B cell (primary cell): ENCODE results near the gene ABCA7.

Experiments
- EZH2 ChIP-seq: IDR thresholded peaks from 2 replicates; pipeline ENCODE4 v1.6.1; 2012; ENCODE audit warnings: borderline replicate concordance, low read depth, mild to moderate bottlenecking, moderate library complexity, low read length; ENCODE audit not compliant: insufficient read depth, poor library complexity, severe bottlenecking
- TF ChIP-seq, protein P1 (sequence below): fragments of 200-600 bp; IDR thresholded peaks from one replicate; pipeline ENCODE4 v1.8.0; 2022; ENCODE audit warnings: antibody characterized with exemption, mild to moderate bottlenecking

DNA sequence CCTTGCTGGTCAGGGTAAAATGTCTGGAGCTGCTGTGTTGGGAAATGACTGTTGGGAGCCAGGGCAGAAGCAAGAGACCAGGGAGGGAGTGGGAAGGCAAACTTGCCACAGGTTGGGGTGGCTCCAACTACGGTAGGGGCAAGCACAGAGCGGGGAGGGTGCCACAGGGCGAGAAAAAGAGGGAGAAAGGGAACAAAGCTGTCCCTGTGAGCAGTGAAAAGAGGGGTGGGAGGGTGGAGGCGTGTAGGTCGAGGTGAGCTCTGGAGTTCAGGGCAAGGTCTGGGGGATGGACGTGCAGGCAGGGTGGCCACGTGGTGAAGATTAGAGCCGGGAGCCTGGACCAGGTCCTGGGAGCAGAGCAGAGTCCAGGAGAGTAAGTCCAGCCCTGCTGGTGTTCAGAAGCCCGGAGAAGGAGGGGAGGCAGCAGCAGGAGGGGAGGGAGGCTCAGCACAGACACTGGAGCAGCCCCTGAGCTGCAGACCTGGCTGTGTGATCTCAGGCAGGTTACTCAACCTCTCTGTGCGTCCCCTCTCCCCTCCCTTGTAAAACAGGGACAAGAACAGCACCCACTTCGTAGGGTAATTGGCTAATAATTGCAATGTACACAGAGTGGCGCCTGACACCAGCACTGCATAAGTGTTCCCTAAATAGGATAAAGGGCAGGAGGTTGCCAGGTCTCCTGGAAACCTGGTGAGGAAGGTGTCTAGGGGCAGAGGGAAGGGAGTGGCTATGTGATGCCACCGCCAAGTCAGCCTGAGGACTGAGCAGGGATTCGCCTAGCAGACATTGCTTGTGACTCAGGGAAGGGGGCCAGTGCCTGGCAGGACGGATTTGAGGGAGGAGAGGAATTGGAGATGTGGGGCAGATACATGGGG is 58.5 kb downstream of the ABCA7 start:
- TF ChIP-seq EZH2: no peak
- TF ChIP-seq, protein P1, sequence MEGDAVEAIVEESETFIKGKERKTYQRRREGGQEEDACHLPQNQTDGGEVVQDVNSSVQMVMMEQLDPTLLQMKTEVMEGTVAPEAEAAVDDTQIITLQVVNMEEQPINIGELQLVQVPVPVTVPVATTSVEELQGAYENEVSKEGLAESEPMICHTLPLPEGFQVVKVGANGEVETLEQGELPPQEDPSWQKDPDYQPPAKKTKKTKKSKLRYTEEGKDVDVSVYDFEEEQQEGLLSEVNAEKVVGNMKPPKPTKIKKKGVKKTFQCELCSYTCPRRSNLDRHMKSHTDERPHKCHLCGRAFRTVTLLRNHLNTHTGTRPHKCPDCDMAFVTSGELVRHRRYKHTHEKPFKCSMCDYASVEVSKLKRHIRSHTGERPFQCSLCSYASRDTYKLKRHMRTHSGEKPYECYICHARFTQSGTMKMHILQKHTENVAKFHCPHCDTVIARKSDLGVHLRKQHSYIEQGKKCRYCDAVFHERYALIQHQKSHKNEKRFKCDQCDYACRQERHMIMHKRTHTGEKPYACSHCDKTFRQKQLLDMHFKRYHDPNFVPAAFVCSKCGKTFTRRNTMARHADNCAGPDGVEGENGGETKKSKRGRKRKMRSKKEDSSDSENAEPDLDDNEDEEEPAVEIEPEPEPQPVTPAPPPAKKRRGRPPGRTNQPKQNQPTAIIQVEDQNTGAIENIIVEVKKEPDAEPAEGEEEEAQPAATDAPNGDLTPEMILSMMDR: no peak
